Measurements from ENCODE around the gene SV2B.

DNA sequence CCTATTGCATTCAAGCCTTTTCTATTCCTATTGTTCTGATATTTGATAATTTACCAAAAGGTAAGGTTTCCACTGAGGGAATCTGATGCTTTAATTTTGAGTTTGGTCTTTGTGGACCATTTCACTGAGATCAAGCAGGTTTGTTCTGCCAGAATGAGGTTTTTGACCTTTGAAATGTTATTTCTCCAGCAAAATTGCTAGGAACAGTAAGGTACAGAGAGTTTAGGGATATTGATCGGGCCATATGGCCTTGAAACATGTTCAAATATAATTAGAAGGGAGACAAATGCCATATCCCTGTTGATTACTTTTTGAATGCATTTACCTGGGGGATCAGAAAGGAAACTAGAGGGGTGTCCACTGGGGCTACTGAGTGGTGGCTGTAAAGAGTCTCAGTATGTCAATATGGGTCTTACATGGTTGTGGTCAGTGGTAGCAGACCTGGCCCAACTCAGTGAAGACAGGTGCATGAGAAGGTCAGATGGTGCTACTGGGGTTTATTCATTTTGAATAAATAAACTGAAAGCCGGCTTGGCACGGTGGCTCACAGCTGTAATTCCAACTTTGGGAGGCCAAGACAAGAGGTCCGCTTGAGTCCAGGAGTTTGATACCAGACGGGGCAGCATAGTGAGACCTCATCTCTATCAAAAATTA, 100.2 kb downstream of the SV2B start:
- TF ChIP-seq, protein P1, sequence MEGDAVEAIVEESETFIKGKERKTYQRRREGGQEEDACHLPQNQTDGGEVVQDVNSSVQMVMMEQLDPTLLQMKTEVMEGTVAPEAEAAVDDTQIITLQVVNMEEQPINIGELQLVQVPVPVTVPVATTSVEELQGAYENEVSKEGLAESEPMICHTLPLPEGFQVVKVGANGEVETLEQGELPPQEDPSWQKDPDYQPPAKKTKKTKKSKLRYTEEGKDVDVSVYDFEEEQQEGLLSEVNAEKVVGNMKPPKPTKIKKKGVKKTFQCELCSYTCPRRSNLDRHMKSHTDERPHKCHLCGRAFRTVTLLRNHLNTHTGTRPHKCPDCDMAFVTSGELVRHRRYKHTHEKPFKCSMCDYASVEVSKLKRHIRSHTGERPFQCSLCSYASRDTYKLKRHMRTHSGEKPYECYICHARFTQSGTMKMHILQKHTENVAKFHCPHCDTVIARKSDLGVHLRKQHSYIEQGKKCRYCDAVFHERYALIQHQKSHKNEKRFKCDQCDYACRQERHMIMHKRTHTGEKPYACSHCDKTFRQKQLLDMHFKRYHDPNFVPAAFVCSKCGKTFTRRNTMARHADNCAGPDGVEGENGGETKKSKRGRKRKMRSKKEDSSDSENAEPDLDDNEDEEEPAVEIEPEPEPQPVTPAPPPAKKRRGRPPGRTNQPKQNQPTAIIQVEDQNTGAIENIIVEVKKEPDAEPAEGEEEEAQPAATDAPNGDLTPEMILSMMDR (IDR thresholded peaks at IDR 0.05; ENCODE audit: extremely low read depth in 1 of 2, insufficient read depth in 1 of 2, low read depth in 1 of 2, low read length in 2 of 2), result no peak
- TF ChIP-seq POLR2A (IDR thresholded peaks at IDR 0.05; ENCODE audit: low read depth, low read length), result no peak
- TF ChIP-seq EZH2 (IDR thresholded peaks at IDR 0.05; ENCODE audit: borderline replicate concordance, low read depth, low read length, severe bottlenecking), result no peak
- no peak for TF ChIP-seq POLR2AphosphoS5 (IDR thresholded peaks at IDR 0.05; ENCODE audit: insufficient read depth, low read depth, low read length)
- TF ChIP-seq, protein P2, sequence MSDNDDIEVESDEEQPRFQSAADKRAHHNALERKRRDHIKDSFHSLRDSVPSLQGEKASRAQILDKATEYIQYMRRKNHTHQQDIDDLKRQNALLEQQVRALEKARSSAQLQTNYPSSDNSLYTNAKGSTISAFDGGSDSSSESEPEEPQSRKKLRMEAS (IDR thresholded peaks at IDR 0.05; ENCODE audit: insufficient read depth, insufficient read length), result no peak
- TF ChIP-seq FOS (IDR thresholded peaks at IDR 0.05; ENCODE audit: borderline replicate concordance, insufficient read depth, low read length), result no peak
- TF ChIP-seq MYC (IDR thresholded peaks at IDR 0.05; ENCODE audit: low read depth, low read length), result no peak
- TF ChIP-seq GATA2 (IDR thresholded peaks at IDR 0.05; ENCODE audit: insufficient read depth, insufficient read length, low read depth, low read length), result no peak
- no peak for TF ChIP-seq JUN (IDR thresholded peaks at IDR 0.05; ENCODE audit: borderline replicate concordance, insufficient read depth, insufficient read length, low read depth)
